Tibial nerve (tissue), 3 donors: Measurements from ENCODE around the gene EPB41L1.

Source experiments
- CTCF ChIP-seq, 5 experiments: fragments of 200-600 bp in 3 of 5; fragments of 450-650 bp in 2 of 5; sonication (generic) in 3 of 5; IDR thresholded peaks; one replicate each; pipeline ENCODE4 v1.5.1; 2016 to 2019; ENCODE audit warnings: antibody characterized with exemption in 5 of 5, mild to moderate bottlenecking in 3 of 5, moderate library complexity in 2 of 5
- POLR2A ChIP-seq, 2 donors: fragments of 450-650 bp; IDR thresholded peaks; one replicate each; pipeline ENCODE4 v1.6.1; 2017; ENCODE audit warnings: antibody characterized with exemption in 2 of 2, mild to moderate bottlenecking in 2 of 2, moderate library complexity in 2 of 2

- TF ChIP-seq CTCF (IDR thresholded peaks at IDR 0.05) (no peak), POLR2A (IDR thresholded peaks at IDR 0.05) (no peak)
Observed at GRCh38 chr20:36197271-36197670, 42.7 kb downstream of the EPB41L1 start.
